ENCODE data around the gene FLNC.

Gene FLNC

GRCh38 chr7:128815289-128815942, 14.8 kb upstream of the FLNC start:
- H3K4me3 Mint-ChIP-seq = no peak overlapping the region
- peaks cover 8% of the 10 kb centered on the region for H3K27me3 Mint-ChIP-seq
- no peaks in the 10 kb centered on the region for H3K36me3 Mint-ChIP-seq
- H3K27ac Mint-ChIP-seq = no peak overlapping the region
- no peaks in the 10 kb centered on the region for H3K4me1 Mint-ChIP-seq
- no peak for ATAC-seq
- H3K9me3 Mint-ChIP-seq = no peaks in the 10 kb centered on the region

GRCh38 chr7:128818694-128819093, 11.5 kb upstream of the FLNC start:
- H3K4me3 Mint-ChIP-seq = no peak overlapping the region
- no peaks in the 10 kb centered on the region for H3K4me1 Mint-ChIP-seq
- peaks cover 12% of the 10 kb centered on the region for H3K27me3 Mint-ChIP-seq
- H3K36me3 Mint-ChIP-seq = no peaks in the 10 kb centered on the region
- ATAC-seq = no peak
- H3K9me3 Mint-ChIP-seq = no peaks in the 10 kb centered on the region
- H3K27ac Mint-ChIP-seq = no peak overlapping the region

GRCh38 chr7:128821724-128822123, 8.5 kb upstream of the FLNC start:
- H3K27ac Mint-ChIP-seq = no peak overlapping the region
- no peak overlapping the region for H3K4me3 Mint-ChIP-seq
- H3K9me3 Mint-ChIP-seq = no peaks in the 10 kb centered on the region
- no peak for ATAC-seq
- no peaks in the 10 kb centered on the region for H3K4me1 Mint-ChIP-seq
- no peaks in the 10 kb centered on the region for H3K36me3 Mint-ChIP-seq
- peaks cover 24% of the 10 kb centered on the region for H3K27me3 Mint-ChIP-seq

GRCh38 chr7:128826512-128826911, 3.7 kb upstream of the FLNC start:
- Mint-ChIP-seq H3K27me3 (peaks cover 60% of the 10 kb centered on the region), H3K9me3 (no peaks in the 10 kb centered on the region), H3K36me3 (no peaks in the 10 kb centered on the region), H3K4me3 (no peak overlapping the region), H3K27ac (no peak overlapping the region), H3K4me1 (peaks cover 22% of the 10 kb centered on the region)
- no peak for ATAC-seq

- Mint-ChIP-seq H3K4me3 (no peak overlapping the region), H3K9me3 (no peaks in the 10 kb centered on the region), H3K27me3 (peaks cover 64% of the 10 kb centered on the region), H3K4me1 (peaks cover 26% of the 10 kb centered on the region), H3K36me3 (no peaks in the 10 kb centered on the region), H3K27ac (no peak overlapping the region)
- no peak for ATAC-seq
Observed at GRCh38 chr7:128826916-128827247, 3.3 kb upstream of the FLNC start.

GRCh38 chr7:128827248-128827958, 2.8 kb upstream of the FLNC start:
- Mint-ChIP-seq H3K36me3 (no peaks in the 10 kb centered on the region), H3K4me3 (no peak overlapping the region), H3K4me1 (peaks cover 29% of the 10 kb centered on the region), H3K27ac (no peak overlapping the region), H3K27me3 (peaks cover 69% of the 10 kb centered on the region), H3K9me3 (no peaks in the 10 kb centered on the region)
- no peak for ATAC-seq

- no peak overlapping the region for H3K27ac Mint-ChIP-seq
- H3K36me3 Mint-ChIP-seq = no peaks in the 10 kb centered on the region
- H3K9me3 Mint-ChIP-seq = no peaks in the 10 kb centered on the region
- H3K4me1 Mint-ChIP-seq = peaks cover 31% of the 10 kb centered on the region
- H3K4me3 Mint-ChIP-seq = no peak overlapping the region
- peaks cover 76% of the 10 kb centered on the region for H3K27me3 Mint-ChIP-seq
- no peak for ATAC-seq
Observed at GRCh38 chr7:128827971-128828711, 2.1 kb upstream of the FLNC start.

- H3K4me3 Mint-ChIP-seq = no peak overlapping the region
- no peak overlapping the region for H3K27ac Mint-ChIP-seq
- peaks cover 31% of the 10 kb centered on the region for H3K4me1 Mint-ChIP-seq
- ATAC-seq = no peak
- H3K9me3 Mint-ChIP-seq = no peaks in the 10 kb centered on the region
- H3K36me3 Mint-ChIP-seq = no peaks in the 10 kb centered on the region
- peaks cover 86% of the 10 kb centered on the region for H3K27me3 Mint-ChIP-seq
Observed at GRCh38 chr7:128829391-128830166, 627 bp upstream of the FLNC start.

GRCh38 chr7:128831178-128831993, 1.2 kb downstream of the FLNC start:
- Mint-ChIP-seq H3K4me1 (peaks cover 31% of the 10 kb centered on the region), H3K4me3 (peak overlapping the region; percentile 48), H3K27me3 (peaks cover 81% of the 10 kb centered on the region), H3K36me3 (no peaks in the 10 kb centered on the region), H3K27ac (no peak overlapping the region), H3K9me3 (no peaks in the 10 kb centered on the region)
- ATAC-seq = peak; percentile 22

- Mint-ChIP-seq H3K27ac (no peak overlapping the region), H3K4me3 (no peak overlapping the region), H3K4me1 (peaks cover 31% of the 10 kb centered on the region), H3K36me3 (no peaks in the 10 kb centered on the region), H3K9me3 (no peaks in the 10 kb centered on the region), H3K27me3 (peaks cover 79% of the 10 kb centered on the region)
- ATAC-seq = peak; percentile 32
Observed at GRCh38 chr7:128831994-128832879, 2.0 kb downstream of the FLNC start.

GRCh38 chr7:128832880-128833147, 2.6 kb downstream of the FLNC start:
- H3K4me3 Mint-ChIP-seq = no peak overlapping the region
- no peaks in the 10 kb centered on the region for H3K9me3 Mint-ChIP-seq
- no peak for ATAC-seq
- peaks cover 31% of the 10 kb centered on the region for H3K4me1 Mint-ChIP-seq
- H3K27me3 Mint-ChIP-seq = peaks cover 73% of the 10 kb centered on the region
- H3K36me3 Mint-ChIP-seq = no peaks in the 10 kb centered on the region
- no peak overlapping the region for H3K27ac Mint-ChIP-seq

GRCh38 chr7:128833148-128833945, 3.1 kb downstream of the FLNC start:
- Mint-ChIP-seq H3K4me3 (no peak overlapping the region), H3K27ac (no peak overlapping the region), H3K36me3 (no peaks in the 10 kb centered on the region), H3K27me3 (peaks cover 68% of the 10 kb centered on the region), H3K9me3 (no peaks in the 10 kb centered on the region), H3K4me1 (peaks cover 31% of the 10 kb centered on the region)
- no peak for ATAC-seq

GRCh38 chr7:128833946-128834325, 3.7 kb downstream of the FLNC start:
- H3K27ac Mint-ChIP-seq = no peak overlapping the region
- ATAC-seq = no peak
- H3K4me3 Mint-ChIP-seq = no peak overlapping the region
- H3K9me3 Mint-ChIP-seq = no peaks in the 10 kb centered on the region
- peaks cover 31% of the 10 kb centered on the region for H3K4me1 Mint-ChIP-seq
- H3K36me3 Mint-ChIP-seq = no peaks in the 10 kb centered on the region
- peaks cover 62% of the 10 kb centered on the region for H3K27me3 Mint-ChIP-seq

Data from stimulated activated memory B cell treated with anti-CD40 and anti-IgM and Interleukin-4, amounts not matched to agents 10 μg/mL and 1 μg/mL and 100 μg/mL, for 72 hours (primary cell).